ENCODE measurements around the gene TLCD5.

Gene TLCD5

GRCh38 chr11:120305286-120305685 is 19.8 kb upstream of the TLCD5 start:
- H3K27ac ChIP-seq (ENCODE audit: extremely low read depth, low read depth, low read length) = no peak overlapping the region
- no peak overlapping the region for H3K4me3 ChIP-seq (ENCODE audit: low read depth, low read length)
- no peaks in the 10 kb centered on the region for H3K9me3 ChIP-seq (ENCODE audit: control insufficient read depth, insufficient read depth, low read depth, low read length)
- H3K36me3 ChIP-seq (ENCODE audit: control insufficient read depth in 2 of 2, insufficient read depth in 1 of 2, low read length in 2 of 2) = no peaks in the 10 kb centered on the region
- ChIA-PET POLR2A (no interaction called here), CTCF (interaction anchor here (0.6 to 14.7 kb wide), 3 partner anchors 72 to 1108 kb away, joined by 3 to 349 read pairs (median 3); no protein-coding TSS in a partner anchor)
- no peaks in the 10 kb centered on the region for H3K4me1 ChIP-seq (ENCODE audit: control insufficient read depth, insufficient read depth, low read length)
- TF ChIP-seq ZNF76 (tag by site-specific recombination; IDR thresholded peaks at IDR 0.05; ENCODE audit: borderline replicate concordance, low read depth) (no peak), ZNF302 (tag by site-specific recombination; IDR thresholded peaks at IDR 0.05; ENCODE audit: low read depth) (no peak), ZFP37 (tag by site-specific recombination; IDR thresholded peaks at IDR 0.05) (no peak), MEIS1 (CRISPR knock-in tag; IDR thresholded peaks at IDR 0.05; ENCODE audit: borderline replicate concordance) (no peak), ZNF121 (tag by site-specific recombination; IDR thresholded peaks at IDR 0.05) (no peak), ZNF692 (tag by site-specific recombination; IDR thresholded peaks at IDR 0.05) (no peak), ZNF274 (IDR thresholded peaks at IDR 0.05; ENCODE audit: low read length) (no peak), ZNF274 (tag by site-specific recombination; IDR thresholded peaks at IDR 0.05; ENCODE audit: borderline replicate concordance) (no peak), GLI2 (tag by site-specific recombination; IDR thresholded peaks at IDR 0.05; ENCODE audit: borderline replicate concordance, low read depth) (no peak), ZBTB26 (tag by site-specific recombination; optimal IDR thresholded peaks at IDR 0.05) (no peak), ZNF404 (tag by site-specific recombination; IDR thresholded peaks at IDR 0.05) (no peak), ZNF23 (tag by site-specific recombination; IDR thresholded peaks at IDR 0.05; ENCODE audit: borderline replicate concordance) (no peak), ZBTB17 (tag by site-specific recombination; IDR thresholded peaks at IDR 0.05) (no peak), ZNF449 (tag by site-specific recombination; IDR thresholded peaks at IDR 0.05) (no peak), ZNF626 (tag by site-specific recombination; IDR thresholded peaks at IDR 0.05) (no peak), ZNF211 (tag by site-specific recombination; IDR thresholded peaks at IDR 0.05; ENCODE audit: low read depth) (no peak), CTCF (tag by site-specific recombination; IDR thresholded peaks at IDR 0.05) (no peak), ZBTB10 (tag by site-specific recombination; IDR thresholded peaks at IDR 0.05) (no peak), ZNF621 (tag by site-specific recombination; IDR thresholded peaks at IDR 0.05) (no peak), INSM2 (tag by site-specific recombination; IDR thresholded peaks at IDR 0.05) (no peak)

Measured in HEK293 (cell line).